Mesenchymal stem cell (in vitro differentiated cells and primary cell): Measurements from ENCODE around the gene HOXD4.

Source experiments
- DNase-seq: peaks from one replicate; pipeline ENCODE4 v3.0.0-alpha.2; 2013
- H2AFZ ChIP-seq: one replicate; pipeline ENCODE4 v1.6.1; 2013; ENCODE audit warnings: low read depth, mild to moderate bottlenecking, control low read depth, inconsistent platforms, low read length, moderate library complexity
- H2AK5ac ChIP-seq: 2 replicates; pipeline ENCODE4 v1.6.1; 2013; ENCODE audit warnings: low read length, moderate library complexity, mild to moderate bottlenecking, inconsistent platforms; ENCODE audit not compliant: severe bottlenecking
- H2BK120ac ChIP-seq: one replicate; pipeline ENCODE4 v1.6.1; 2013; ENCODE audit warnings: low read depth, mild to moderate bottlenecking, inconsistent platforms, low read length, moderate library complexity
- H2BK12ac ChIP-seq, 2 experiments: one replicate each; pipeline ENCODE4 v1.6.1; 2013; ENCODE audit warnings: inconsistent platforms in 2 of 2, low read length in 2 of 2, mild to moderate bottlenecking in 2 of 2, moderate library complexity in 2 of 2, control low read depth in 1 of 2
- H2BK15ac ChIP-seq: one replicate; pipeline ENCODE4 v1.6.1; 2013; ENCODE audit warnings: mild to moderate bottlenecking, low read depth, inconsistent platforms; ENCODE audit not compliant: poor library complexity, severe bottlenecking
- H2BK5ac ChIP-seq: 2 replicates; pipeline ENCODE4 v1.6.1; 2013; ENCODE audit warnings: low read depth, mild to moderate bottlenecking, low read length, control low read depth, inconsistent platforms; ENCODE audit not compliant: poor library complexity, severe bottlenecking
- H3K14ac ChIP-seq, 2 experiments: one replicate each; pipeline ENCODE4 v1.6.1; 2013; ENCODE audit warnings: inconsistent platforms in 2 of 2, low read length in 2 of 2, control low read depth in 1 of 2, mild to moderate bottlenecking in 1 of 2, moderate library complexity in 1 of 2
- H3K18ac ChIP-seq, 2 experiments: one replicate each; pipeline ENCODE4 v1.6.1; 2013; ENCODE audit warnings: inconsistent platforms in 2 of 2, low read length in 2 of 2, control low read depth in 1 of 2, low read depth in 1 of 2, mild to moderate bottlenecking in 1 of 2
- H3K23ac ChIP-seq, 2 experiments: one replicate each; pipeline ENCODE4 v1.6.1; 2013; ENCODE audit warnings: inconsistent platforms in 2 of 2, low read length in 2 of 2, mild to moderate bottlenecking in 2 of 2, moderate library complexity in 2 of 2, control low read depth in 1 of 2
- H3K27ac ChIP-seq: 2 replicates; pipeline ENCODE4 v1.5.1; 2013; ENCODE audit warnings: mild to moderate bottlenecking, moderate library complexity, low read length, control low read depth, inconsistent platforms; ENCODE audit not compliant: poor library complexity, severe bottlenecking
- H3K27me3 ChIP-seq, 2 experiments: 2 replicates each; pipeline versions ENCODE4 v1.6.1 to v1.7.0; 2013; ENCODE audit warnings: low read length in 2 of 2, mild to moderate bottlenecking in 2 of 2, moderate library complexity in 2 of 2, control low read depth in 1 of 2, inconsistent platforms in 1 of 2; ENCODE audit not compliant: control insufficient read depth in 1 of 2, insufficient read depth in 1 of 2
- H3K36me3 ChIP-seq, 2 experiments: 2 replicates each; pipeline versions ENCODE4 v1.6.1 to v1.7.0; 2013; ENCODE audit warnings: low read length in 2 of 2, control low read depth in 1 of 2, inconsistent platforms in 1 of 2, low read depth in 1 of 2, mild to moderate bottlenecking in 1 of 2; ENCODE audit not compliant: insufficient read depth in 2 of 2, control insufficient read depth in 1 of 2
- H3K4ac ChIP-seq, 2 experiments: one replicate each; pipeline ENCODE4 v1.6.1; 2013; ENCODE audit warnings: inconsistent platforms in 2 of 2, low read length in 2 of 2, mild to moderate bottlenecking in 2 of 2, moderate library complexity in 2 of 2, control low read depth in 1 of 2, low read depth in 1 of 2
- H3K4me1 ChIP-seq: 2 replicates; pipeline ENCODE4 v1.6.1; 2013; ENCODE audit warnings: low read depth, low read length, control low read depth; ENCODE audit not compliant: control insufficient read depth, insufficient read depth
- H3K4me2 ChIP-seq: 2 replicates; pipeline ENCODE4 v1.6.1; 2013; ENCODE audit warnings: low read length, mild to moderate bottlenecking, inconsistent platforms; ENCODE audit not compliant: poor library complexity, severe bottlenecking
- H3K4me3 ChIP-seq, 2 experiments: 2 replicates each; pipeline versions ENCODE4 v1.5.1 to v1.7.0; 2013; ENCODE audit warnings: low read length in 2 of 2, mild to moderate bottlenecking in 2 of 2, control low read depth in 1 of 2, low read depth in 1 of 2; ENCODE audit not compliant: insufficient read depth in 1 of 2
- H3K79me1 ChIP-seq: replicated peaks from 2 replicates; pipeline ENCODE4 v1.6.1; 2013; ENCODE audit warnings: mild to moderate bottlenecking, control low read depth, low read length, inconsistent platforms; ENCODE audit not compliant: poor library complexity, severe bottlenecking
- H3K9ac ChIP-seq: 2 replicates; pipeline ENCODE4 v1.7.0; 2013; ENCODE audit warnings: mild to moderate bottlenecking, low read length, moderate library complexity
- H3K9me3 ChIP-seq: 2 replicates; pipeline ENCODE4 v1.7.0; 2013; ENCODE audit warnings: mild to moderate bottlenecking, low read length; ENCODE audit not compliant: control insufficient read depth
- H4K8ac ChIP-seq: one replicate; pipeline ENCODE4 v1.6.1; 2013; ENCODE audit warnings: inconsistent platforms, mild to moderate bottlenecking, low read length, moderate library complexity
- H4K91ac ChIP-seq: one replicate; pipeline ENCODE4 v1.6.1; 2013; ENCODE audit warnings: mild to moderate bottlenecking, low read length, inconsistent platforms
- WGBS: methylation state at CpG from one replicate; pipeline ENCODE4 v1.1.7; 2013; ENCODE audit warnings: mixed read lengths; 5-methylcytosine and 5-hydroxymethylcytosine counted together

Gene HOXD4

DNA sequence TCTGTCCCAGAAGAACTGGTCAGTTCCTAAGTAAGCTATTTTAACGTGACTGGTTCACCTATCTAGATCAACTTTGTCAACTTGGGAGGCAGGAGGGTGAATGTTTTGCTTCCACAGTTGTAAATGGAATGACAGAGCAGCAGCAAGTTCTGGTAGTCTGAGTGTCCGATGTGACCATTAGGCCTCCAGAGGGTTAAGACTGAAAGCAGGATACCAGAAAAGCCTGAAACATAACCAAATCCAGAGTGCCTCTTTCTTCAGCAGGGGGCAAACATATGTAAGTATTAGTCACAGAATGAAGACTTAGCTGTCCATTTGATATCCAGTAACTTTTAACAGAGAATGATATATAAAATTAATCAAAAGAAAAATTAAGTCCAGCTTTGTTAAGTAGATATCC, 14.9 kb downstream of the HOXD4 start:
- Histone ChIP-seq H2BK120ac (no peak overlapping the region), H3K9me3 (no peaks in the 10 kb centered on the region), H3K36me3 (no peaks in the 10 kb centered on the region), H3K18ac (no peak overlapping the region), H3K4me2 (no peak overlapping the region), H2BK15ac (no peak overlapping the region), H3K27ac (no peak overlapping the region), H3K79me1 (no peaks in the 10 kb centered on the region), H2AFZ (no peak overlapping the region), H3K14ac (no peak overlapping the region), H2BK12ac (no peak overlapping the region), H2BK5ac (no peak overlapping the region), H4K8ac (no peak overlapping the region), H3K4me3 (no peak overlapping the region), H4K91ac (no peak overlapping the region), H3K4ac (no peak overlapping the region), H3K23ac (no peak overlapping the region), H3K27me3 (peaks cover 0 to 89% of the 10 kb centered on the region in 2 experiments), H3K9ac (no peak overlapping the region), H3K4me1 (peaks cover 16% of the 10 kb centered on the region), H2AK5ac (no peak overlapping the region)
- no peak for DNase-seq
- WGBS = 21% methylated on average over 2 of the region's 2 CpGs

DNA sequence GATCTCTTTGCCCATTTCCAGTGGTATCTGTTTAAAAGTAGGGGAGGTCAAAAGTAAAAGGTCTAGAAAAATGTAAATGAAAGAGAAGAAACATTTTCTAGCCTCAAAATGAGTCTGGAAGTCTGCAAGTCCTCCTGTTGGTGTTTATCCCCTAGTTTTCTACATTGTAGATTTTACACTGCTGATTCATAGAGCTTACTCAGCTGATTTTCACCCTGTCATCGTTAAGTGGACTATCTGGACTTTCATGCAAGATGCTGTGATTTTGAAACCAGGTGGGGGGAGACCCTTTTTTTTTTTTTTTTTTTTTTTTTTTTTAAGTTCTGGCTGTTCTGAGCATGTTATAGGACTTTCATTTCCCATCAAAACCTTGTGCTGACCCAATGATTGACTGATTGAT, 16.0 kb downstream of the HOXD4 start:
- H3K4ac ChIP-seq = no peak overlapping the region
- WGBS = no CpG with 5 or more reads among the region's 1 CpG

DNA sequence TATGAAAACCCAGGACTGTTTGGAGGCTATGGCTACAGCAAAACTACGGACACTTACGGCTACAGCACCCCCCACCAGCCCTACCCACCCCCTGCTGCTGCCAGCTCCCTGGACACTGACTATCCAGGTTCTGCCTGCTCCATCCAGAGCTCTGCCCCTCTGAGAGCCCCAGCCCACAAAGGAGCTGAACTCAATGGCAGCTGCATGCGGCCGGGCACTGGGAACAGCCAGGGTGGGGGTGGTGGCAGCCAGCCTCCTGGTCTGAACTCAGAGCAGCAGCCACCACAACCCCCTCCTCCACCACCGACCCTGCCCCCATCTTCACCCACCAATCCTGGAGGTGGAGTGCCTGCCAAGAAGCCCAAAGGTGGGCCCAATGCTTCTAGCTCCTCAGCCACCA, 17.8 kb downstream of the HOXD4 start:
- no peak overlapping the region for H3K9ac ChIP-seq
- H3K36me3 ChIP-seq = no peaks in the 10 kb centered on the region
- no peak overlapping the region for H4K91ac ChIP-seq
- no peaks in the 10 kb centered on the region for H3K79me1 ChIP-seq
- H3K4me3 ChIP-seq = no peak overlapping the region
- H2AFZ ChIP-seq = no peak overlapping the region
- H2BK12ac ChIP-seq = no peak overlapping the region
- no peak overlapping the region for H3K18ac ChIP-seq
- DNase-seq = no peak
- no peak overlapping the region for H2BK120ac ChIP-seq
- H3K27me3 ChIP-seq = peaks cover 0 to 83% of the 10 kb centered on the region in 2 experiments
- H2BK5ac ChIP-seq = no peak overlapping the region
- no peaks in the 10 kb centered on the region for H3K9me3 ChIP-seq
- H3K4ac ChIP-seq = no peak overlapping the region
- WGBS = 78% methylated on average over 5 of the region's 5 CpGs
- H4K8ac ChIP-seq = no peak overlapping the region
- no peak overlapping the region for H2BK15ac ChIP-seq
- no peak overlapping the region for H2AK5ac ChIP-seq
- no peak overlapping the region for H3K23ac ChIP-seq
- H3K14ac ChIP-seq = no peak overlapping the region
- H3K4me1 ChIP-seq = peaks cover 16% of the 10 kb centered on the region
- H3K4me2 ChIP-seq = no peak overlapping the region
- H3K27ac ChIP-seq = no peak overlapping the region

More for the DNA sequence above, 16.0 kb downstream of the HOXD4 start:
- Histone ChIP-seq H3K27ac (no peak overlapping the region), H3K14ac (no peak overlapping the region), H2BK12ac (no peak overlapping the region), H2BK120ac (no peak overlapping the region), H2AK5ac (no peak overlapping the region), H3K23ac (no peak overlapping the region), H3K9me3 (no peaks in the 10 kb centered on the region), H2BK15ac (no peak overlapping the region), H3K9ac (no peak overlapping the region), H3K4me3 (no peak overlapping the region), H3K4me2 (no peak overlapping the region), H3K27me3 (peaks cover 0 to 88% of the 10 kb centered on the region in 2 experiments), H3K18ac (no peak overlapping the region), H3K4me1 (peaks cover 19% of the 10 kb centered on the region), H4K8ac (no peak overlapping the region), H3K79me1 (no peaks in the 10 kb centered on the region), H4K91ac (no peak overlapping the region), H3K36me3 (no peaks in the 10 kb centered on the region), H2BK5ac (no peak overlapping the region), H2AFZ (no peak overlapping the region)
- DNase-seq = no peak

DNA sequence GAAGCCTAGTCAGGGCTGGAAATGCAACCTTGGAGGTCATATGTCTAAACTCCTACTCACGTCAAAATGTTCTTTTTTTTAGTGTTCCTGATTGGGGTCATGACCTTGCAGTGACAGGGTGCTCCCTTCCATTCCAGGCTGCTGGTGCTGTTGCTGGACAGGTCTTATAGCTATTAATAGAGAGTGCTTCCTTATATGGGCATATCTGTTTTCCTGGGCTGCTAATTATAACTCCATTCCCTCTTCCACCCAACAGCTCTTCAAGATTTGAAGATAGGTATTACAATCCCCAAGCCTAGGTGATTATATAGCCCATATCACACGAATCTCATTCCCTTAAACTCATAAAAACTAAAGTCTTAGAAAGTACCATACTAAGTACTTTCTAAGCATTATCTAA, 18.4 kb downstream of the HOXD4 start:
- H2BK5ac ChIP-seq = no peak overlapping the region
- no peak for DNase-seq
- no peak overlapping the region for H2BK120ac ChIP-seq
- H2BK12ac ChIP-seq = no peak overlapping the region
- no peaks in the 10 kb centered on the region for H3K36me3 ChIP-seq
- no peak overlapping the region for H3K18ac ChIP-seq
- peaks cover 0 to 83% of the 10 kb centered on the region in 2 experiments for H3K27me3 ChIP-seq
- H4K8ac ChIP-seq = no peak overlapping the region
- no peak overlapping the region for H3K27ac ChIP-seq
- no peak overlapping the region for H3K23ac ChIP-seq
- WGBS = 62% methylated on average over 2 of the region's 2 CpGs
- H3K4me3 ChIP-seq = no peak overlapping the region
- H2AFZ ChIP-seq = no peak overlapping the region
- H3K9ac ChIP-seq = no peak overlapping the region
- H2AK5ac ChIP-seq = no peak overlapping the region
- no peak overlapping the region for H3K4ac ChIP-seq
- no peak overlapping the region for H2BK15ac ChIP-seq
- peaks cover 19% of the 10 kb centered on the region for H3K4me1 ChIP-seq
- no peaks in the 10 kb centered on the region for H3K79me1 ChIP-seq
- no peak overlapping the region for H4K91ac ChIP-seq
- H3K4me2 ChIP-seq = no peak overlapping the region
- no peak overlapping the region for H3K14ac ChIP-seq
- no peaks in the 10 kb centered on the region for H3K9me3 ChIP-seq
